Measurements from ENCODE around the gene CDK6.

DNA sequence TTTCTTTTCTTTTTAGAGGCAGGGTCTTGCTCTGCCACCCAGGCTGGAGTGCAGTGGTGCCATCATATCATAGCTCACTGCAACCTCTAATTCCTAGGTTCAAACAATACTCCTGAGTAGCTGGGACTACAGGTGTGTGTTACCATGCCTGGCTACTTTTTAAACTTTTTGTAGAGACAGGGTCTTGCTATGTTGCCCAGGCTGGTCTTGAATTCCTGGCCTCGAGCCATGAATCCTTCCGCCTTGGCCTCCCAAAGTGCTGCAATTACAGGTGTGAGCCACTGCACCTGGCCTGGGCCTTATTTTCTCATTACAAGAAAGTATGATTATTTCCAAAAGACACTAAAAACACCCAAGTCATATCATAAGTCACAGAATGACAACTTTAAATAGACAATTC lies 106.6 kb downstream of the CDK6 start:
- TF ChIP-seq, protein P1, sequence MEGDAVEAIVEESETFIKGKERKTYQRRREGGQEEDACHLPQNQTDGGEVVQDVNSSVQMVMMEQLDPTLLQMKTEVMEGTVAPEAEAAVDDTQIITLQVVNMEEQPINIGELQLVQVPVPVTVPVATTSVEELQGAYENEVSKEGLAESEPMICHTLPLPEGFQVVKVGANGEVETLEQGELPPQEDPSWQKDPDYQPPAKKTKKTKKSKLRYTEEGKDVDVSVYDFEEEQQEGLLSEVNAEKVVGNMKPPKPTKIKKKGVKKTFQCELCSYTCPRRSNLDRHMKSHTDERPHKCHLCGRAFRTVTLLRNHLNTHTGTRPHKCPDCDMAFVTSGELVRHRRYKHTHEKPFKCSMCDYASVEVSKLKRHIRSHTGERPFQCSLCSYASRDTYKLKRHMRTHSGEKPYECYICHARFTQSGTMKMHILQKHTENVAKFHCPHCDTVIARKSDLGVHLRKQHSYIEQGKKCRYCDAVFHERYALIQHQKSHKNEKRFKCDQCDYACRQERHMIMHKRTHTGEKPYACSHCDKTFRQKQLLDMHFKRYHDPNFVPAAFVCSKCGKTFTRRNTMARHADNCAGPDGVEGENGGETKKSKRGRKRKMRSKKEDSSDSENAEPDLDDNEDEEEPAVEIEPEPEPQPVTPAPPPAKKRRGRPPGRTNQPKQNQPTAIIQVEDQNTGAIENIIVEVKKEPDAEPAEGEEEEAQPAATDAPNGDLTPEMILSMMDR (IDR thresholded peaks at IDR 0.05) = no peak
- no peak for TF ChIP-seq POLR2AphosphoS5 (IDR thresholded peaks at IDR 0.05)
- no peak for TF ChIP-seq POLR2A (IDR thresholded peaks at IDR 0.05)

All from prostate gland (tissue), 2 donors.